ENCODE data around the gene MAF. TPM values are rescaled to one million over a fixed set of nuclear protein-coding genes. Genes with fewer than 3 reads are reported as not detected.

The MAF gene
- total and polyA plus RNA-seq, 11 donors = 2.8 to 59.0 (median 11.3) TPM

- Histone ChIP-seq H3K27me3 (peaks cover 0 to 32% (median 0%) of the 10 kb centered on the region in 9 donors), H3K27ac (no peak overlapping the region), H3K4me1 (no peaks in the 10 kb centered on the region), H3K4me3 (no peak overlapping the region), H3K36me3 (no peaks in the 10 kb centered on the region), H3K9me3 (no peaks in the 10 kb centered on the region)
- 93 to 96% (median 94%) methylated on average over 4 of the region's 4 CpGs for WGBS, 4 donors
- TF ChIP-seq POLR2A (IDR thresholded peaks at IDR 0.05) = no peak
- no peak for TF ChIP-seq CTCF (IDR thresholded peaks at IDR 0.05)
- intact Hi-C loops (cut with DNase I) = no loop called here
- ATAC-seq (no peak), DNase-seq (no peak)
Observed at GRCh38 chr16:79610771-79611170, 10.2 kb upstream of the MAF start.

- TF ChIP-seq CTCF (IDR thresholded peaks at IDR 0.05) (no peak), POLR2A (IDR thresholded peaks at IDR 0.05) (no peak)
- H3K27me3 ChIP-seq = peaks cover 0 to 32% (median 0%) of the 10 kb centered on the region in 9 donors
- no peaks in the 10 kb centered on the region for H3K9me3 ChIP-seq
- no peaks in the 10 kb centered on the region for H3K4me1 ChIP-seq
- 65 to 83% (median 67%) methylated on average over 7 of the region's 7 CpGs for WGBS, 4 donors
- H3K4me3 ChIP-seq = no peak overlapping the region
- H3K36me3 ChIP-seq = no peaks in the 10 kb centered on the region
- intact Hi-C loops (cut with DNase I) = loop anchor here in 9 of 10 donors (5.0 to 10.0 kb wide), 8 partner anchors 155 to 1495 kb away; no protein-coding TSS in a partner anchor
- ATAC-seq (no peak), DNase-seq (no peak)
- no peak overlapping the region for H3K27ac ChIP-seq
Observed at GRCh38 chr16:79609861-79610260, 9.3 kb upstream of the MAF start.

DNA sequence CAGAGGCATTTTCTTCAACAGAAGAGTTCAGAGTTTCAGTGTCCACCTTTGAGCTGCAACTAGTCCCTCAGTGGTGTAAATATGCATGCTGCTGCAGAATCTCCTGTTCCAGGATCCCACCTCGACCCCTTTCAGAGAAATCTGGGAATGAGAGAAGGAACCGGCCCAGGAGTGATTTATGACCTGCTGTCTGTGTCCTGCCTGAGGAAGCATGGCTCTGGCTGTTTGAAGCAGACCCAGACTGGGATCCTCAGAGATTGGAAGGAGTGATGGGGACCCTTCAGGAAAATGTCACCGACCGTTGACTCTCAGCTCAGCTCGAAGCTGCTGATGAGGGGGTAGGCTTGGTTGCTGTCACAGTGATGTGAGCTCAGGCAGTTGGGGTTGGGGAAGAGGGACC is 8.4 kb upstream of the MAF start:
- intact Hi-C loops (cut with DNase I) = loop anchor here in 9 of 10 donors (5.0 to 10.0 kb wide), 8 partner anchors 156 to 1494 kb away; no protein-coding TSS in a partner anchor
- no peak for DNase-seq
- H3K36me3 ChIP-seq = no peaks in the 10 kb centered on the region
- TF ChIP-seq POLR2A (IDR thresholded peaks at IDR 0.05) (no peak), CTCF (IDR thresholded peaks at IDR 0.05) (no peak)
- no peaks in the 10 kb centered on the region for H3K9me3 ChIP-seq
- ATAC-seq = no peak
- no peak overlapping the region for H3K4me3 ChIP-seq
- 69 to 79% (median 74%) methylated on average over 5 of the region's 5 CpGs for WGBS, 4 donors
- no peaks in the 10 kb centered on the region for H3K4me1 ChIP-seq
- H3K27me3 ChIP-seq = peaks cover 0 to 32% (median 0%) of the 10 kb centered on the region in 9 donors
- no peak overlapping the region for H3K27ac ChIP-seq

- no peak for TF ChIP-seq CTCF (IDR thresholded peaks at IDR 0.05)
- TF ChIP-seq POLR2A (IDR thresholded peaks at IDR 0.05) = no peak
Observed at GRCh38 chr16:79607587-79607986, 7.0 kb upstream of the MAF start.

More at GRCh38 chr16:79607587-79607986, 7.0 kb upstream of the MAF start:
- Histone ChIP-seq H3K27me3 (peaks cover 0 to 32% (median 0%) of the 10 kb centered on the region in 9 donors), H3K36me3 (no peaks in the 10 kb centered on the region), H3K27ac (no peak overlapping the region), H3K4me1 (peaks cover 0 to 6% (median 0%) of the 10 kb centered on the region in 12 donors), H3K4me3 (no peak overlapping the region), H3K9me3 (no peaks in the 10 kb centered on the region)
- DNase-seq = no peak
- WGBS, 4 donors = 77 to 87% (median 85%) methylated on average over 3 of the region's 3 CpGs
- ATAC-seq = peak in 3 of 4 donors; percentile 54 to 78 (median 77)
- intact Hi-C loops (cut with DNase I) = loop anchor here in 9 of 10 donors (5.0 to 10.0 kb wide), 8 partner anchors 157 to 1493 kb away; no protein-coding TSS in a partner anchor
